GM12892 (cell line): Measurements from ENCODE around the gene OR7C1. TPM values are rescaled to one million over a fixed set of nuclear protein-coding genes. Genes with fewer than 3 reads are reported as not detected.

Experiments used
- DNase-seq: peaks from one replicate; pipeline ENCODE4 v3.0.0; 2011; ENCODE audit not compliant: insufficient read length
- FAIRE-seq: peaks from 2 replicates; lab custom pipeline; 2011; peaks lifted over from hg19 to GRCh38; lab: Jason Lieb, UNC
- POLR2A ChIP-seq: IDR thresholded peaks from 2 replicates; pipeline ENCODE4 v1.6.1; 2011; ENCODE audit warnings: low read depth, low read length, control low read depth
- POLR2AphosphoS5 ChIP-seq: IDR thresholded peaks from 2 replicates; pipeline ENCODE4 v1.6.1; 2011; ENCODE audit warnings: low read depth, low read length, control low read depth
- TAF1 ChIP-seq: IDR thresholded peaks from 2 replicates; pipeline ENCODE4 v1.6.1; 2011; ENCODE audit warnings: low read depth, mild to moderate bottlenecking, control low read depth, low read length, borderline replicate concordance
- polyA plus RNA-seq: library from polyadenylated mRNA; unstranded; fragments of >200 nt; gene quantifications from one replicate; pipeline ENCODE4 v1.2.1, GENCODE V29; 2012; ENCODE audit warnings: missing spikeins, inconsistent platforms; ENCODE audit not compliant: missing spikeins

Gene OR7C1
- 0.04 TPM for polyA plus RNA-seq

GRCh38 chr19:14835011-14835410 is at the start of gene OR7C1, which contains the start of gene OR7A5:
Gene OR7C1 (minus strand): TSS chr19:14835185. CDS start chr19:14800136, 35,049 bp downstream.
Gene OR7A5 (minus strand): TSS chr19:14835185. CDS start chr19:14828241, 6,944 bp downstream.
- no peak for TF ChIP-seq POLR2A
- no peak for TF ChIP-seq POLR2AphosphoS5
- TF ChIP-seq TAF1 = no peak
- DNase-seq (no peak), FAIRE-seq (no peak)

GRCh38 chr19:14871619-14872230 is 36.7 kb upstream of the OR7C1 start:
- FAIRE-seq = no peak

GRCh38 chr19:14868497-14868896 is 33.5 kb upstream of the OR7C1 start:
- DNase-seq (no peak), FAIRE-seq (no peak)
- TF ChIP-seq POLR2A = no peak
- no peak for TF ChIP-seq POLR2AphosphoS5
- TF ChIP-seq TAF1 = no peak

More at GRCh38 chr19:14871619-14872230, 36.7 kb upstream of the OR7C1 start:
- TF ChIP-seq POLR2AphosphoS5 (no peak), TAF1 (no peak), POLR2A (no peak)
- DNase-seq = no peak

GRCh38 chr19:14848822-14849221 is 13.8 kb upstream of the OR7C1 start, which contains the start of gene OR7A10:
Gene OR7A10 (minus strand): TSS chr19:14848922. CDS start chr19:14841877, 7,045 bp downstream.
- TF ChIP-seq POLR2A (no peak), TAF1 (no peak), POLR2AphosphoS5 (no peak)
- no peak for FAIRE-seq

GRCh38 chr19:14843578-14843977 is 8.6 kb upstream of the OR7C1 start:
- TF ChIP-seq POLR2A = no peak
- no peak for TF ChIP-seq TAF1
- TF ChIP-seq POLR2AphosphoS5 = no peak
- DNase-seq (no peak), FAIRE-seq (no peak)

More at GRCh38 chr19:14848822-14849221, 13.8 kb upstream of the OR7C1 start, which contains the start of gene OR7A10:
- DNase-seq = no peak

- DNase-seq (no peak), FAIRE-seq (no peak)
- TF ChIP-seq POLR2A (no peak), TAF1 (no peak), POLR2AphosphoS5 (no peak)
Observed at GRCh38 chr19:14843169-14843568, 8.2 kb upstream of the OR7C1 start.

GRCh38 chr19:14840206-14840605 is 5.2 kb upstream of the OR7C1 start:
- no peak for TF ChIP-seq POLR2AphosphoS5
- no peak for TF ChIP-seq POLR2A
- TF ChIP-seq TAF1 = no peak
- FAIRE-seq (no peak), DNase-seq (no peak)

- FAIRE-seq (no peak), DNase-seq (no peak)
- TF ChIP-seq TAF1 (no peak), POLR2A (no peak), POLR2AphosphoS5 (no peak)
Observed at GRCh38 chr19:14837391-14837790, 2.4 kb upstream of the OR7C1 start.

- FAIRE-seq = no peak
- no peak for DNase-seq
- TF ChIP-seq POLR2AphosphoS5 = no peak
- TF ChIP-seq POLR2A = no peak
- TF ChIP-seq TAF1 = no peak
Observed at GRCh38 chr19:14830702-14831101, 4.3 kb downstream of the OR7C1 start.

- FAIRE-seq (no peak), DNase-seq (no peak)
- no peak for TF ChIP-seq POLR2A
- no peak for TF ChIP-seq TAF1
- TF ChIP-seq POLR2AphosphoS5 = no peak
Observed at GRCh38 chr19:14826006-14826405, 9.0 kb downstream of the OR7C1 start.

- DNase-seq (no peak), FAIRE-seq (no peak)
- no peak for TF ChIP-seq POLR2A
- TF ChIP-seq POLR2AphosphoS5 = no peak
- TF ChIP-seq TAF1 = no peak
Observed at GRCh38 chr19:14821937-14822336, 13.0 kb downstream of the OR7C1 start.

- no peak for DNase-seq
- TF ChIP-seq POLR2AphosphoS5 = no peak
- TF ChIP-seq TAF1 = no peak
- no peak for TF ChIP-seq POLR2A
- FAIRE-seq = no peak
Observed at GRCh38 chr19:14818588-14818987, 16.4 kb downstream of the OR7C1 start.
